T follicular helper cell (primary cell): Measurements from ENCODE around the gene U2AF2.
"Not testable (repeated sequence)": the region's sequence is repeated elsewhere in the genome, so short reads cannot be mapped to it uniquely, and the experiment has no call there.

Experiments
- DNase-seq: peaks from one replicate; pipeline ENCODE4 v3.0.0-alpha.2; 2020; ENCODE audit warnings: low read depth

The U2AF2 gene

GRCh38 chr19:55712804-55713631 is 58.2 kb downstream of the U2AF2 start:
- DNase-seq = no peak

DNA sequence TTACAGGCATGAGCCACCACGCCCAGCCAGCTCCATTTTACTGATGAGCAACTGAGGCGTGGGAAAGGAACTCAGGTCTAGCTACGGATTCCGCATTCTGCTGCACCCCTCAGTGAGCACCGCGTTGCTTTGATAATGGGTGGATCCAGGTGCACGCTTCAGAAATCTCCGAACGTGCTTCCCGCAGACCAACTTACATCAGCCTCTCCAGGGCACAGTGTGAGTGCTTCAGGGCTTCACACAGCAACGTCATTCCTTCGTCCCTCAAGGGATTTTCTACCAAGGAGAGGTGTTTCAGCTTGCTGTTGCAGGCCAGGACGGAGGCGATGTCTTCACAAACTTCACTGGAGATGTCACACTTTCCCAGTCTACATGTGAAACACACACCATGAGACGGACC is 61.7 kb downstream of the U2AF2 start:
- DNase-seq = no peak

GRCh38 chr19:55717251-55717650 is 62.4 kb downstream of the U2AF2 start:
- DNase-seq = no peak

DNA sequence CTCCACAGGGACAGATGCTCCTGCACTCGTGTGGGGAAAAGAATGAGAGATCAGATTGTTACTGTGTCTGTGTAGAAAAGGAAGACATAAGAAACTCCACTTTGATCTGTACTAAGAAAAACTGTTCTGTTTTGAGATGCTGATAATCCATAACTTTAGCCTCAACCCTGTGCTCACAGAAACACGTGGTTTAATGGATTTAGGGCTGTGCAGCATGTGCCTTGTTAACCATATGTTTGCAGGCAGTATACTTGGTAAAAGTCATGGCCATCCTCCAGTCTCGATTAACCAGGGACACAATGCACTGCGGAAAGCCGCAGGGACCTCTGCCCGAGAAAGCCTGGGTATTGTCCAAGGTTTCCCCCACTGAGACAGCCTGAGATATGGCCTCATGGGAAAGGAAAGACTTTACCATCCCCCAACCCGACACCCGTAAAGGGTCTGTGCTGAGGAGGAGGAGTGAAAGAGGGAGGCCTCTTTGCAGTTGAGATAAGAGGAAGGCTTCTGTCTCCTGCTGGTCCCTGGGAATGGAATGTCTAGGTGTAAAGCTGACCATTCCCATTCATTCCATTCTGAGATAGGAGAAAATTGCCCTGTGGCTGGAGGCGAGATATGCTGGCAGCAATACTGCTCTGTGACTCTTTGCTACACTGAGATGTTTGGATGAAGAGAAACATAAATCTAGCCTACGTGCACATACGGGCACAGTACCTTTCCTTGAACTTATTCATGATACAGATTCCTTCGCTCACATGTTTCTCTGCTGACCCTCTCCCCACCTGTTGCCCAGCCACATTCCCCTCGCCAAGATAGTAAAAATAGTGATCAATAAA is 63.3 kb downstream of the U2AF2 start:
- not testable (repeated sequence) for DNase-seq

DNA sequence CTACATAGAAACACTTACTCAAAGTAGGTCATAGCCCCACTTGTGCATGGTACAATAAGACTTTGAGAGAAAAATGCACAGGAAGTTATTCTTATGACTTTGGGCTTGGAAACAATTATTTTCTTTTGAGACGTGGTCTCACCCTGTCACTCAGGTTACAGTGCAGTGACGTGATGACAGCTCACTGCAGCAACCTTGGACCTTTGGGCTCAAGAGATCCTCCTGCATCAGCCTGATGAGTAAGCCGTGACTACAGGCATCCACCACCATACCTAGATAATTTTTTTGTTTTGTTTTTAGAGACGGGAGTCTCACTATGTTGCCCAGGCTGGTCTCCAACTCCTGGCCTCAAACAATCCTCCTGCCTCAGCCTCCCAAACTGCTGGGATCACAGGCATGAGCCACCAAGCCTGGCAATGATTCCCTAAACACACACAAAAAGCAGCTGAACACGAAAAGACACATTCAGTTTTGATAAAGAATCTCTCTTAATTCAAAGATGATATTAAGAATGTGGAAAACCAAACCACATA is 65.4 kb downstream of the U2AF2 start:
- no peak for DNase-seq

GRCh38 chr19:55720801-55721200 is 66.0 kb downstream of the U2AF2 start:
- no peak for DNase-seq

DNA sequence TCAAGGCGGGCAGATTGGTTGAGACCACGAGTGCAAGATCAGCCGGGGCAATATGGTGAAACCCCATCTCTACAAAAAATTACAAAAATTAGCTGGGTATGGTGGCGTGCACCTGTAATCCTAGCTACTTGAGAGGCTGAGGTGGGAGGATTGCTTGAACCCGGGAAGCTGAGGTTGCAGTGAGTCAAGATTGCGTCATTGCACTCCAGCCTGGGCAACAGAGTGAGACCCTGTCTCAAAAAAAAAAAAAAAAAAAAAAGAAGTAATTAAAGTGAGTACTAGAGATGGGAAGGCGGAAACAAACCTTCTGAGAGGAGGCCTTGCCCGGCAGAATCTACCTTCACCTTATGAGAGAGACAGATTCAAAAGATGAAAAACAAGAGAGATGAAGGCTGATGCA is 68.7 kb downstream of the U2AF2 start:
- no peak for DNase-seq
